Breast epithelium (tissue), 4 donors: ENCODE measurements around the gene MEX3A. TPM values are rescaled to one million over a fixed set of nuclear protein-coding genes. Genes with fewer than 3 reads are reported as not detected.

ENCODE experiments used
- DNase-seq, 2 donors: peaks; one replicate each; pipeline ENCODE4 v3.0.0-alpha.2; 2019; ENCODE audit warnings: low spot score in 2 of 2
- H3K27ac ChIP-seq, 2 donors: fragments of 200-600 bp; sonication (generic) in 1 of 2; one replicate each; pipeline ENCODE4 v1.5.1; 2016 to 2019; ENCODE audit warnings: mild to moderate bottlenecking in 1 of 2
- H3K27me3 ChIP-seq, 2 donors: fragments of 200-600 bp; sonication (generic) in 1 of 2; one replicate each; pipeline versions ENCODE4 v1.5.1 to v1.6.0; 2017 to 2019; ENCODE audit warnings: control low read depth in 1 of 2, mild to moderate bottlenecking in 1 of 2
- H3K36me3 ChIP-seq: fragments of 200-600 bp; one replicate; pipeline ENCODE4 v1.5.1; 2019
- H3K4me1 ChIP-seq, 2 donors: fragments of 200-600 bp; sonication (generic); one replicate each; pipeline ENCODE4 v1.5.1; 2016 to 2019; ENCODE audit warnings: control low read depth in 1 of 2
- H3K4me3 ChIP-seq, 3 donors: fragments of 200-600 bp; sonication (generic); 1 replicate in 2 of 3; 2 replicates in 1 of 3; pipeline ENCODE4 v1.5.1; 2016 to 2019; ENCODE audit warnings: mild to moderate bottlenecking in 3 of 3, moderate library complexity in 2 of 3
- H3K9me3 ChIP-seq, 2 donors: fragments of 200-600 bp; sonication (generic) in 1 of 2; one replicate each; pipeline ENCODE4 v1.5.1; 2016 to 2019; ENCODE audit warnings: control low read depth in 1 of 2
- CTCF ChIP-seq, 3 donors: fragments of 450-650 bp; IDR thresholded peaks; one replicate each; pipeline ENCODE4 v1.5.1; 2016 to 2017; ENCODE audit warnings: antibody characterized with exemption in 3 of 3, mild to moderate bottlenecking in 3 of 3, moderate library complexity in 3 of 3
- POLR2A ChIP-seq: fragments of 450-650 bp; IDR thresholded peaks from one replicate; pipeline ENCODE4 v1.6.1; 2016; ENCODE audit warnings: antibody characterized with exemption, mild to moderate bottlenecking, moderate library complexity
- POLR2AphosphoS5 ChIP-seq, 3 donors: sonication (generic); formaldehyde crosslinking; IDR thresholded peaks; one replicate each; pipeline ENCODE4 v1.6.1; 2017; ENCODE audit warnings: antibody characterized with exemption in 3 of 3
- intact Hi-C: fragments of 100-400 bp; cut with DNase I; formaldehyde crosslinking; loops from one replicate; pipeline ENCODE4 v1.15.1; 2023; ENCODE audit warnings: low total_unique reads
- total RNA-seq, 3 donors: library from RNA; depleted of rRNA; stranded (reverse); fragments of >200 nt; gene quantifications; one replicate each; pipeline ENCODE4 v1.1.0, GENCODE V29; 2016

MEX3A gene
- total RNA-seq, 3 donors from 2014 or later: 0.32 to 1.3 (median 1.3) TPM

GRCh38 chr1:156065871-156066270 lies 16.4 kb downstream of the MEX3A start:
- Histone ChIP-seq H3K9me3 (no peaks in the 10 kb centered on the region), H3K4me1 (no peaks in the 10 kb centered on the region), H3K27me3 (no peaks in the 10 kb centered on the region), H3K36me3 (no peaks in the 10 kb centered on the region), H3K4me3 (no peak overlapping the region), H3K27ac (no peak overlapping the region)
- no peak for DNase-seq
- TF ChIP-seq POLR2AphosphoS5 (IDR thresholded peaks at IDR 0.05) (no peak), CTCF (IDR thresholded peaks at IDR 0.05) (no peak), POLR2A (no peak)
- intact Hi-C loops: no loop called here

GRCh38 chr1:156065212-156065611 lies 17.1 kb downstream of the MEX3A start:
- Histone ChIP-seq H3K4me3 (no peak overlapping the region), H3K9me3 (no peaks in the 10 kb centered on the region), H3K27me3 (no peaks in the 10 kb centered on the region), H3K4me1 (no peaks in the 10 kb centered on the region), H3K27ac (no peak overlapping the region), H3K36me3 (no peaks in the 10 kb centered on the region)
- intact Hi-C loops: no loop called here
- DNase-seq: no peak
- TF ChIP-seq POLR2AphosphoS5 (IDR thresholded peaks at IDR 0.05): no peak
- TF ChIP-seq POLR2A: no peak
- TF ChIP-seq CTCF (IDR thresholded peaks at IDR 0.05): no peak

GRCh38 chr1:156064615-156065014 lies 17.6 kb downstream of the MEX3A start:
- intact Hi-C loops: no loop called here
- H3K4me1 ChIP-seq: no peaks in the 10 kb centered on the region
- no peak overlapping the region for H3K27ac ChIP-seq
- no peaks in the 10 kb centered on the region for H3K9me3 ChIP-seq
- H3K4me3 ChIP-seq: no peak overlapping the region
- no peaks in the 10 kb centered on the region for H3K36me3 ChIP-seq
- no peak for DNase-seq
- TF ChIP-seq CTCF (IDR thresholded peaks at IDR 0.05): no peak
- no peak for TF ChIP-seq POLR2A
- TF ChIP-seq POLR2AphosphoS5 (IDR thresholded peaks at IDR 0.05): no peak
- no peaks in the 10 kb centered on the region for H3K27me3 ChIP-seq

- Histone ChIP-seq H3K9me3 (no peaks in the 10 kb centered on the region), H3K4me3 (no peak overlapping the region), H3K27ac (no peak overlapping the region), H3K36me3 (no peaks in the 10 kb centered on the region), H3K4me1 (no peaks in the 10 kb centered on the region), H3K27me3 (no peaks in the 10 kb centered on the region)
- DNase-seq: no peak
- TF ChIP-seq CTCF (IDR thresholded peaks at IDR 0.05) (no peak), POLR2AphosphoS5 (IDR thresholded peaks at IDR 0.05) (no peak), POLR2A (no peak)
- intact Hi-C loops: no loop called here
Observed at GRCh38 chr1:156063997-156064285, 18.3 kb downstream of the MEX3A start.

- TF ChIP-seq POLR2A: no peak
- no peak for TF ChIP-seq CTCF (IDR thresholded peaks at IDR 0.05)
- TF ChIP-seq POLR2AphosphoS5 (IDR thresholded peaks at IDR 0.05): no peak
- Histone ChIP-seq H3K4me3 (peak overlapping the region in 2 of 3 donors; percentile 51 to 64), H3K9me3 (no peaks in the 10 kb centered on the region), H3K27ac (peak overlapping the region; percentile 25 to 84), H3K4me1 (no peaks in the 10 kb centered on the region), H3K36me3 (no peaks in the 10 kb centered on the region), H3K27me3 (no peaks in the 10 kb centered on the region)
- intact Hi-C loops: no loop called here
- no peak for DNase-seq
Observed at GRCh38 chr1:156062189-156062588, 20.1 kb downstream of the MEX3A start.
